GM19455 (cell line): ENCODE measurements around the gene NTF3.
"Not testable (repeated sequence)": the region's sequence is repeated elsewhere in the genome, so short reads cannot be mapped to it uniquely, and the experiment has no call there.

Experiments used
- ATAC-seq: cut with Tn5 transposase; IDR thresholded peaks from one replicate; pipeline ENCODE4 v1.9.1; 2021; ENCODE audit not compliant: unreplicated experiment

NTF3 gene

GRCh38 chr12:5524769-5525436, 93.0 kb downstream of the NTF3 start:
- no peak for ATAC-seq

- ATAC-seq = no peak
Observed at GRCh38 chr12:5525783-5526367, 94.0 kb downstream of the NTF3 start.

- ATAC-seq = no peak
Observed at GRCh38 chr12:5533368-5533767, 101.5 kb downstream of the NTF3 start.

- ATAC-seq = no peak
Observed at GRCh38 chr12:5534426-5535199, 102.7 kb downstream of the NTF3 start.

GRCh38 chr12:5535541-5535940, 103.6 kb downstream of the NTF3 start:
- no peak for ATAC-seq

- ATAC-seq = not testable (repeated sequence)
Observed at GRCh38 chr12:5537026-5537615, 105.2 kb downstream of the NTF3 start.

- ATAC-seq = no peak
Observed at GRCh38 chr12:5537771-5538170, 105.9 kb downstream of the NTF3 start.
